ENCODE results near the gene MYMK. TPM values are rescaled to one million over a fixed set of nuclear protein-coding genes. Genes with fewer than 3 reads are reported as not detected.

MYMK gene
- total and polyA plus RNA-seq, 2 of the 13 experiments (the other 11 are each of a cell fraction or from before 2014, with no cell fraction given): not detected

GRCh38 chr9:133543772-133544467 is 19.2 kb upstream of the MYMK start:
- no peak overlapping the region for H3K27ac ChIP-seq (ENCODE audit: extremely low read length, insufficient read depth, low read length)
- peaks cover 0 to 1% of the 10 kb centered on the region in 2 experiments; a peak in 2 of 5 replicates for H3K36me3 ChIP-seq (replicated peaks in 1 of 2; ENCODE audit: control insufficient read depth in 1 of 2, insufficient read depth in 2 of 2, low read length in 2 of 2)
- ATAC-seq (no peak), DNase-seq (ENCODE audit: low spot score) (no peak), FAIRE-seq (no peak)
- CTCF ChIA-PET (ENCODE audit: low intra/inter-chr PET ratio, low total read pairs): no interaction called here
- no peak overlapping the region for H3K4me3 ChIP-seq (replicated peaks in 1 of 3; ENCODE audit: insufficient read depth in 1 of 3, low read depth in 2 of 3, low read length in 3 of 3)
- 69% methylated on average over 8 of the region's 16 CpGs for WGBS (ENCODE audit: low lambda C conversion rate)
- in situ Hi-C loops (cut with HindIII; ENCODE audit: extremely low pct_ligation_motif_present, low pct_unique_long_range_greater_than_20kb) (loop anchor here (25.0 kb wide), 1 partner anchor 193 kb away; the partner anchor contains the start of gene SARDH), intact Hi-C loops (cut with micrococcal nuclease; ENCODE audit: unreplicated experiment) (no loop called here)
- no peaks in the 10 kb centered on the region for H3K27me3 ChIP-seq (ENCODE audit: control insufficient read depth in 1 of 2, insufficient read depth in 2 of 2, low read length in 2 of 2)
- H3K4me1 ChIP-seq (ENCODE audit: insufficient read depth, low read length): no peaks in the 10 kb centered on the region
- no peaks in the 10 kb centered on the region for H3K9me3 ChIP-seq (ENCODE audit: low read length)
- no peak overlapping the region for H3K9ac ChIP-seq (ENCODE audit: insufficient read depth, low read depth, low read length)
- POLR2A ChIA-PET: no interaction called here
- H4K20me1 ChIP-seq (ENCODE audit: insufficient read depth, low read length): no peaks in the 10 kb centered on the region
- H3K79me2 ChIP-seq (ENCODE audit: insufficient read depth, low read length): no peaks in the 10 kb centered on the region
- no peak overlapping the region for H3K4me2 ChIP-seq (ENCODE audit: low read depth, low read length)
- no TSS peak for BruUV-seq (replicated peaks)
- no peak overlapping the region for H2AFZ ChIP-seq (ENCODE audit: low read length)
- TF ChIP-seq ZNF280B (CRISPR knock-in tag; IDR thresholded peaks at IDR 0.05; ENCODE audit: borderline replicate concordance) (no peak), ZSCAN30 (CRISPR knock-in tag; IDR thresholded peaks at IDR 0.05) (no peak), ADNP (CRISPR knock-in tag; IDR thresholded peaks at IDR 0.05) (no peak), ZNF615 (CRISPR knock-in tag; IDR thresholded peaks at IDR 0.05; ENCODE audit: borderline replicate concordance) (no peak), ERF (CRISPR knock-in tag; IDR thresholded peaks at IDR 0.05) (no peak), FOXA3 (CRISPR knock-in tag; IDR thresholded peaks at IDR 0.05) (no peak), UBTF (CRISPR knock-in tag; IDR thresholded peaks at IDR 0.05) (no peak), FOXO1 (CRISPR knock-in tag; IDR thresholded peaks at IDR 0.05) (no peak), PRMT3 (CRISPR knock-in tag; IDR thresholded peaks at IDR 0.05; ENCODE audit: borderline replicate concordance, low read depth) (no peak), BCL3 (CRISPR knock-in tag; IDR thresholded peaks at IDR 0.05) (no peak), AFF4 (CRISPR knock-in tag; IDR thresholded peaks at IDR 0.05) (no peak), RAD21 (CRISPR knock-in tag; IDR thresholded peaks at IDR 0.05) (no peak), ZFP90 (CRISPR knock-in tag; IDR thresholded peaks at IDR 0.05; ENCODE audit: borderline replicate concordance) (no peak)
